CD4-positive, alpha-beta T cell treated with Interleukin-10 for 1 hour (primary cell): ENCODE measurements around the gene SCRG1.

Experiments used
- DNase-seq: peaks from one replicate; pipeline ENCODE4 v3.0.0-alpha.2; 2020

Gene SCRG1

DNA sequence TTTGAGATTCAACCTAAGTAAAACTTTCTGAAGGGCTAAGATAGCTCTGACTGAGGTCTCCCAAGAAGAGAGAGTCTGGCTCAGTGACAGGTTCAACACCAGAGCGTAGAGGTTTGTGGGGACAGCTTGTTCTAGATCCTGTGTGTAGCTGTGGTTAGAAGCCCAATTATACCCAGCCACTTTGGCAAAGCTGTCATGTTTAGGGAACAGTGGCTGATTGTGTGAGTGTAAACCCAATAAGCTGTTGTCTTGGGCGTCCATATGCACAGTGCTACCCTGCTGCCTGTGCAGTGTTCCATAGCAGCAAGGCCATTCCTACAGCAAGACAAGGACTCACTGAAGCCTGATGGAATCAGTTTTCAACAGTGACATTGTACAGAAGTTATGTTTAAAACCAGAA is 11.2 kb upstream of the SCRG1 start:
- no peak for DNase-seq

- no peak for DNase-seq
Observed at GRCh38 chr4:173405840-173406606, 7.1 kb upstream of the SCRG1 start.

GRCh38 chr4:173404296-173404865 is 5.5 kb upstream of the SCRG1 start:
- no peak for DNase-seq

- no peak for DNase-seq
Observed at GRCh38 chr4:173403051-173403450, 4.1 kb upstream of the SCRG1 start.

DNA sequence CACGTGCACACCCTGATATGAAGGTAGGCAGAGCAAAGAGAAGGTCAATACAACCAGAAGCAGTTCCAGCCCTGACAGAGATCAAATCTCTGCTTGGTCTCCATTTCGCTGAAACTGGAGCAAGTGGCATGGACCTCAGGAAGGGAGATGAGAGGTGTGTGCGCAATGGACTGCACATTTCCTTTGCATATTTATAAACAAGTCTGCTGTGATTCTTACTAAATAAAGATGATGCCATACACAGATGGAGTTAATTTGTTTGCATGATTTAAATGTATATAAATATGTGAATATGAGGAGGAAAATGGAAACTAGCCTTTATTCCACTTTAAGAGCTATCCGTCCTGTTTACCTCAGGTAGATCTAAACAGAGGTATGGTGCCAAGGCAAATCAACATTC is 2.1 kb upstream of the SCRG1 start:
- no peak for DNase-seq

GRCh38 chr4:173398220-173398619 is 696 bp downstream of the SCRG1 start:
- DNase-seq = no peak

- no peak for DNase-seq
Observed at GRCh38 chr4:173397604-173398003, 1.3 kb downstream of the SCRG1 start.

DNA sequence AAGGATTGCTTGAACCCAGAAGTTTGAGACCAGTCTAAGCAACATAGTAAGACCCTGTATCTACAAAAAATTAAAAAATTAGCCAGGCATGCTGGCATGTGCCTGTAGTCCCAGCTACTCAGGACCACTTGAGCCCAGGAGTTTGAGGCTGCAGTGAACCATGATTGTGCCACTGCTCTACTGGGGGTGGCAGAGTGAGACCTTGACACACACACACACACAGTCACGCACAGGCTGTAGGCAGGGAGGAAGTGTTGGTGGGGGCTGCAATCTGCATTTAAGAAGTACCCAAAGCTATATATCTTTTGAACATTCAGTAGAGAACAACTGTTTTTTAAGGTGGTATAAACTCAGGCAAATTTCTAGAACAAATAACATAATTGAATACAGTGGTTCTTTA is 7.2 kb downstream of the SCRG1 start:
- no peak for DNase-seq

DNA sequence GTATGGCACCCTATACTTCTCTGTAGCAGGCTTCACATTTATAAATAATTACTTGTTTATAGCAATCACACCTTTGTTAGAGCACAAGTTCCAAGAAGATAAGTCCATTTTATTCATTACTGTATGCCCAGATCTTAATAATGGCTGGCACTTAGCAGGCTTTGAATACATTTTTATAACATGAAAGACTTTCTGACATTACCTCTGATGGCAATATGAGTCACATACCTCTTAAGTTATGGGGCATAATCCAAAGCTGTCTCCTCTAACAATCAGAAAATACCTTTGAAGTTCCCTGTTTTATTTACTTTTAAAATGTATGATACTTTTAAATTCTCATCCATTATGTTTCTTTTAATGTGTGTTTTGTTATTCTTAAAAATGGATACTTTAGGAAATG is 12.2 kb downstream of the SCRG1 start:
- no peak for DNase-seq

GRCh38 chr4:173382349-173382748 is 16.6 kb downstream of the SCRG1 start:
- DNase-seq = no peak

DNA sequence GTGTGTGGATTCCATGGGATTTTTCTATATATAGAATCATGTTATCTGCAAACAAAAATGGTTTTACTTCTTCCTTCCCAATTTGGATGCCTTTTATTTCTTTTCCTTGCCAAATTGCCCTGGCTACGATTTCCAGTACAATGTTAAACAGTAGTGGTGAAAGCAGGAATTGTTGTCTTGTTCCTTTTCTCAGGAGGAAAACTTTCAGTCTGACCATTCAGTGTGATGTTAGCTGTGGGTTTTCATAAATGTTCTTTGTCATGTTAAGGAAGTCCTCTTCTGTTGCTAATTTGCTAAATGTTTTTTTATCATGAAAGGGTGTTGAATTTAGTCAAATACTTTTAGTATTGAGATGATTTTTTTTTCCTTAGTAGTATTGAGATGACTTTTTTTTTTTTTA is 17.3 kb downstream of the SCRG1 start:
- no peak for DNase-seq

GRCh38 chr4:173380987-173381386 is 17.9 kb downstream of the SCRG1 start:
- no peak for DNase-seq

- no peak for DNase-seq
Observed at GRCh38 chr4:173379929-173380328, 19.0 kb downstream of the SCRG1 start.

GRCh38 chr4:173374588-173374987 is 24.3 kb downstream of the SCRG1 start:
- DNase-seq = no peak

GRCh38 chr4:173371292-173372192 is 27.4 kb downstream of the SCRG1 start:
- peak; percentile 45 for DNase-seq

DNA sequence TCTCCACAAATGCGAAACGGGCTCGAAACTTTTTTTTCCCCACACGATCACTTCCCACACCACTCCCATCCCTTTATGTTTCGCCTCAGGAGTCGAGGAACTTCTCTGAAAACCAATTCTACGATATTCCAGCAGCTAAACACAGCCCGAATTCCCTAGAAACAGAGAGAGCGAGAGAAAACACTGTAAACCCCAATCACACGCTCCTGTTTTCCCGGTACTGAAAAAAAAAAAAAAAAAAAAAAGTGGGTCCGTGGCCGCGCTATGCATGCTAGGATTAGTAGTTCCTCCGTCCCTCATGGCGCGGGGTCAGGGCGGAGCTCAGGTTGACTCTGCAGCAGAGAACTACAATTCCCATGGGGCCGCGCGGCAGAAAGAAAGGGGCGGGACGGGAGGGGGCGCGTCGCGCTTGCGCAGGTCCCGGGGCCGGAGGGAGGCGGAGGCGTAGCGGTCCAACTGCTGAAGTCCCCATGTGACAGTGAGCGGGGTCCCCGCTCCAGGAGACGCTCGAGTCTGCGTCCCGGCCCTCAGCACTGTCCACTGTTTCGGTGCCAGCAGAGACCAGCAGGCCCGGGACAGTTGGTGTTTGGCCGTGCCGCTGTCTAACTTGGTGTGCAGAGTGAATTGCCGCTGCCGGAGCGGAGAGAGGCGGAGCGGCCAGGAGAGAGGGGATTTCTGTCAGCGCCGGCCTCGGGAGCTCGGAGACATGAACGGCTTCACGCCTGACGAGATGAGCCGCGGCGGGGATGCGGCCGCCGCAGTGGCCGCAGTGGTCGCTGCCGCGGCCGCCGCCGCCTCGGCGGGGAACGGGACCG is 28.2 kb downstream of the SCRG1 start, which contains the start of gene SAP30:
SAP30 (plus strand) TSS at position 478 of the 815 bp plus-strand sequence; CDS start at position 707, 229 bp downstream.
- peak; percentile 97 for DNase-seq

- peak; percentile 74 for DNase-seq
Observed at GRCh38 chr4:173370130-173370476, 28.8 kb downstream of the SCRG1 start.

DNA sequence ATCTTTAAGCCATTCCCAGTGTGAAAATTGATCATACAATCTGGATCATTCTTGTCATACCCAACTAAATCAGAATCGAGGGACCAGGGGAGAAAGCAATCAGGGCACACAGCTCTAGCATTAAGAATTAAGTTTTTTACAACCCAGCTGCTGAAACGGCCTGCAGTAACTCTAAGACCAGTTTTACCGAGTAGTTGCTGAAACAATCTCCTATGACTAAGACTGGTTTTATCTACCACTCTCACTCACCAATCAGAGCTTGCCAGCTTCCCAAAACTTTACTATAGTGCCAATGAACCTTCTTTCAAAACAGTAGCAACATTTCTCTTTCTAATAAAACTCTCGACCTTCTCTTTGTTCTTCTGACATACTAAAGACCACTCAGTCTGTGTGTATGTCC is 31.0 kb downstream of the SCRG1 start:
- no peak for DNase-seq

GRCh38 chr4:173367285-173367684 is 31.6 kb downstream of the SCRG1 start:
- DNase-seq = no peak

DNA sequence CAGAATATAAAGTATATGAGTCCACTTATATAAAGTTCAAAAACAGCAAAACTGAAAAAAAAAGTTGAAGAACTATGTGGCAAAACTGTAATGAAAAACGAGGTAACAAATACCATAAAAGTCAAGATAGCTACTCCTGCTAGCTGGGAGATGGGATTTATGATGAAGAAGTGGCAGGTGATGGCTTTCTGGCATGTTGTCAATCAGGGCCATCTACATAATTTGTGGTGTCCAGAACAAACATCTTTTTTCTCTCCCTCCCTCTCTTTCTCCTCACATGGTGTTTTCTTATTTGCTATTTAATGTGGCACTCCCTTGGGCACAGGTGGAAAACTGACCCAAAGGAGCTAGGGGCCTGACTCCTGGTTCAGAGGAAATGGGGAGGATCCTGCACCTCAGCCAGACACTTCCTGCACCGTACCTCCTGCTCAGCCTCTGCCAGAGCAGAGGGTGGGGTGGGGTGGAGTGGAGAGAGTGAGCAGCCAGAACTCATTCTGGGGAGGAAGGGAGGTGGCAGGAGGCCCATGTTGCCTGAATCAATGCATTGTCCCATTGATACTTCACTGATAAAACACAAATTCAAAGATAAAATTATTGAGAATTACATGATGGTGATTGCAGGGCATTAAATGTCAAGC is 33.4 kb downstream of the SCRG1 start:
- peak; percentile 14 for DNase-seq

GRCh38 chr4:173362666-173363065 is 36.2 kb downstream of the SCRG1 start:
- no peak for DNase-seq

DNA sequence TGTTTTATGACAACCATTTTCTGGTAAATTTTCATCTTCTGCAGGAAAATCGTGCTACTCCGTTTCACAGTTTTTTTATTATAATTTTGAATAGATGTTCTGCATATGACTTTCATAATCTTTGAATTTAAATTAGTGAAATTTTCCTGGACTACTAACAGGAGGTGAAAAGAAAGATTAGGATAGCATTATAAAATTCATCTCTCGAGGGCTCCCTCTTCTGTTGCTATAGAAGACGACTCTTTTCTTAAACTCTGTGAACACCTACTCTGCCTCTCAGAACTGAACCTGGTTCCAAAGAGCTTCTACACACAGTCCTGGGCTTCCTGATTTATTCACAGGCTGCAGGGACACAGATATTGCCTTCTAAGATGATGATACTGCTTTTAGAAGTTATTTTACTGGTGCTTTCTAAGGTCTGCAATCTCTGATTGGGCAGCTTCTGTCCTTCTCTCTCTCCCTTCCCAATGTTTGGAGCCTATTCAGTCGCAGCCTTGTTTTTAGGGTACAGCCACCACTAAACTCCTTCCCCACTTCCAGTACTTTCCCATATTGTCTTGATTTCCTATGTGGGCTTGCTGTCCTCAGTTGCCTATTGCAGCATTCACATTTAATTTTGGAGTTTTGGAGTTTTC is 38.2 kb downstream of the SCRG1 start:
- no peak for DNase-seq
